Endothelial cell of umbilical vein (primary cell): ENCODE measurements around the gene MYH9.

ENCODE experiments used
- CTCF ChIP-seq, 2 donors: IDR thresholded peaks; 1 replicate in 1 of 2; 2 replicates in 1 of 2; pipeline ENCODE4 v1.5.1; 2011; ENCODE audit warnings: low read length in 2 of 2, mild to moderate bottlenecking in 2 of 2, moderate library complexity in 2 of 2, control low read depth in 1 of 2, inconsistent platforms in 1 of 2, low read depth in 1 of 2; ENCODE audit not compliant: insufficient read depth in 1 of 2; ENCODE audit errors: extremely low read depth in 1 of 2
- EZH2 ChIP-seq: IDR thresholded peaks from 2 replicates; pipeline ENCODE4 v1.6.1; 2012; ENCODE audit warnings: borderline replicate concordance, low read depth, mild to moderate bottlenecking, moderate library complexity, low read length, inconsistent platforms; ENCODE audit not compliant: severe bottlenecking
- GATA2 ChIP-seq: IDR thresholded peaks from 2 replicates; pipeline ENCODE4 v1.7.0; 2011; ENCODE audit warnings: low read depth, mild to moderate bottlenecking, moderate library complexity, mixed read lengths, low read length; ENCODE audit not compliant: insufficient read length, insufficient read depth
- JUN ChIP-seq: IDR thresholded peaks from 2 replicates; pipeline ENCODE4 v1.6.1; 2011; ENCODE audit warnings: borderline replicate concordance, low read depth; ENCODE audit not compliant: insufficient read length, insufficient read depth
- MYC ChIP-seq: IDR thresholded peaks from one replicate; pipeline ENCODE4 v1.6.1; 2011; ENCODE audit warnings: mild to moderate bottlenecking, low read depth, low read length
- POLR2A ChIP-seq: IDR thresholded peaks from 2 replicates; pipeline ENCODE4 v1.6.1; 2012; ENCODE audit warnings: low read depth, mild to moderate bottlenecking, control low read depth, low read length

DNA sequence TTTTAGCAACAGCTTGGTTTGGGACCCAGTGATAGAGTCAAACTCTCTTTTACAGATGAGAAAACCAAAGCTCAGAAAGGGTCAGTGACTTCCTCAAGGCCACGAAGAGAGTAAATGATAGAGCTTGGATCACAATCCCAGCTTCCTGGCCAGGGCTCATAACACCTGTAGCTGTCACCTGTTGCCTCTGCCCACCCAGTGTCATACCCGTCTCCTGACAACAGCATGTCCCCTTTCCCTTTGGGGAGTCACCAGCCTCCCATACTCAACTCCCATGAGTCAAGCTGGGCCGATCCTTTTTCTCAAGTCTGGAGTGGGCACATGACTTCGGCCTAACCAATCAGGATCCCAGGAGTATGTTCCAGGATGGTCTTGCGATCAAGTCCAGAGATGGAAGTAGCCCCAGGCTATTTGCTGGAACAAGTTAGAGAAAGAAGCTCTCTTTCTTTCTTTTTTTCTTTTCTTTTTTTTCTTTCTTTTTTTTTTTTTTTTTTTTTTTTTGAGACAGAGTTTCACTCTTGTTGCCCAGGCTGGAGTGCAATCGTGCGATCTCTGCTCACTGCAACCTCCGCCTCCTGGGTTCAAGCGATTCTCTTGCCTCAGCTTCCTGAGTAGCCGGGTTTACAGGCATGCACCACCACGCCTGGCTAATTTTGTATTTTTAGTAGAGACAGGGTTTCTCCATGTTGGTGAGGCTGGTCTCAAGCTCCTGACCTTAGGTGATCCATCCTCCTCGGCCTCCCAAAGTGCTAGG, 27.8 kb upstream of the MYH9 start:
- TF ChIP-seq CTCF (IDR thresholded peaks at IDR 0.05; ENCODE audit: extremely low read depth in 1 of 2, insufficient read depth in 1 of 2, low read depth in 1 of 2, low read length in 2 of 2) (no peak), EZH2 (no peak), JUN (no peak), GATA2 (no peak), POLR2A (no peak), MYC (no peak)
